Left lung (tissue), 10 donors: ENCODE results near the gene MYBPC2. TPM values are rescaled to one million over a fixed set of nuclear protein-coding genes. Genes with fewer than 3 reads are reported as not detected.

Experiments used
- ATAC-seq: fragments of 200-7000 bp; cut with Tn5 transposase; one replicate; pipeline ENCODE4 v1.9.1; 2020; ENCODE audit warnings: moderate library complexity
- DNase-seq, 4 donors: peaks; one replicate each; pipeline ENCODE4 v3.0.0-alpha.2; 2013 to 2020
- H3K27ac ChIP-seq, 2 donors: fragments of 200-600 bp; sonication (generic) in 1 of 2; one replicate each; pipeline versions ENCODE4 v1.5.0 to v1.8.0; 2020 to 2021
- H3K27me3 ChIP-seq, 2 donors: fragments of 200-600 bp; sonication (generic) in 1 of 2; one replicate each; pipeline versions ENCODE4 v1.5.0 to v1.8.0; 2020 to 2021
- H3K36me3 ChIP-seq, 2 donors: fragments of 200-600 bp; sonication (generic) in 1 of 2; one replicate each; pipeline versions ENCODE4 v1.5.0 to v1.8.0; 2020 to 2021
- H3K4me1 ChIP-seq, 2 donors: fragments of 200-600 bp; one replicate each; pipeline ENCODE4 v1.8.0; 2021
- H3K4me3 ChIP-seq, 2 donors: fragments of 200-600 bp; sonication (generic) in 1 of 2; one replicate each; pipeline versions ENCODE4 v1.5.0 to v1.8.0; 2020 to 2021; ENCODE audit warnings: mild to moderate bottlenecking in 1 of 2
- H3K9me3 ChIP-seq, 2 donors: fragments of 200-600 bp; sonication (generic) in 1 of 2; one replicate each; pipeline versions ENCODE4 v1.5.0 to v1.8.0; 2020 to 2021
- intact Hi-C, 2 donors: fragments of 100-400 bp; cut with DNase I; formaldehyde crosslinking; loops; one replicate each; pipeline versions ENCODE4 v1.11.2 to v1.14.2; 2022
- polyA plus RNA-seq, 6 donors: library from polyadenylated mRNA; unstranded; fragments of 120-200 nt; gene quantifications; one replicate each; pipeline ENCODE4 v1.2.1, GENCODE V29; 2013; ENCODE audit not compliant: insufficient read length in 6 of 6
- total RNA-seq, 2 donors: library from RNA; stranded (reverse); fragmentation: NEBNext Ultra II Directional; extraction: Animal tissue kit (Norgen Biotek cat#: 25700); gene quantifications; one replicate each; pipeline ENCODE4 v1.2.1, GENCODE V29; 2021
- TF ChIP-seq, protein P1 (sequence below), 2 donors: fragments of 200-600 bp; sonication (generic) in 1 of 2; IDR thresholded peaks; one replicate each; pipeline versions ENCODE4 v1.5.0 to v1.8.0; 2021; ENCODE audit warnings: antibody characterized with exemption in 2 of 2
- donor health status: DM: no; HTN: yes; CAD: no.
- donor health status: DM: no; HTN: no; CAD: no.

MYBPC2 gene
- total and polyA plus RNA-seq, 8 donors, result 0.06 to 0.70 (median 0.21) TPM; not detected in 2

DNA sequence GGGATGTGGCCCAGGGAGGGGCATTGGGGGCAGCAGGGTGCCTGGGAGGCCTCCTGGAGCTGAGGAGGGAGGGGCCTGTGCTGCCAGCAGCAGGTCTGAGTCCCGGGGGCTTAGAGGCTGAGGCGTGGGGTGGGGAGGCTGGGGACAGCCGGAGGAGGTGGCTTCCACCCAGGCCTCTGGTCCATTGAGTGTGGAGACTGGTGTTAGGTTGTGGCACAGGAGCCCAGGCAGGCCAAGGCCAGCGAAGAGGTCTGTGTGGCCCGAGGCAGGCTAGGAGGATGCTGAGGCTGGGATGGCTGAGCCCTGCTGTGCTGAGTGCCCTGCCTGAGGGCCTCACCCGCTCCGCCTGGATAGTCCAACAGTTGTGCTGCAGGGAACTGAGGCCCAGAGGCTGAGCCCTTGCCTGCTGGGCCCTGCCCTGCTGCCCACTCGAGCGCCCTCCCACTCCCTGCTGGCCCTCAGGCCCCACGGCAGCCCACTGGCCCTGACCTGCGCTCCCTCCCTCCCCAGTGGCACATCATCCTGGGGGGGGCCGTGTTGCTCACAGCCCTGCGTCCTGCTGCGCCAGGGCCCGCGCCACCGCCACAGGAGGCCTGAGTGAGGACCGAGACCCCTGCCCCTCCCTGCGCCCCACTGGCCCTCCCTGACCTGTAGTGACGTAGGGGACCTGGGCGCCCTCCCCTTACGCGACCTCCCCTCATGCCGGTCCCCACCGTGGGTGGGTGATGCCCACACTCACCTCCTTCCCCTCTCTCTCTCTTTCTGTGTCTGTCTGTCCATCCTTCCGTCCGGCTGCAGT, 48.9 kb downstream of the MYBPC2 start:
- H3K4me3 ChIP-seq, result no peak overlapping the region
- no peak for ATAC-seq
- no peaks in the 10 kb centered on the region for H3K9me3 ChIP-seq
- intact Hi-C loops, result no loop called here
- H3K27ac ChIP-seq, result no peak overlapping the region
- peaks cover 0 to 64% of the 10 kb centered on the region in 2 donors for H3K36me3 ChIP-seq
- peak in 1 of 4 donors; percentile 63 for DNase-seq
- peaks cover 9 to 21% of the 10 kb centered on the region in 2 donors for H3K4me1 ChIP-seq
- TF ChIP-seq, protein P1, sequence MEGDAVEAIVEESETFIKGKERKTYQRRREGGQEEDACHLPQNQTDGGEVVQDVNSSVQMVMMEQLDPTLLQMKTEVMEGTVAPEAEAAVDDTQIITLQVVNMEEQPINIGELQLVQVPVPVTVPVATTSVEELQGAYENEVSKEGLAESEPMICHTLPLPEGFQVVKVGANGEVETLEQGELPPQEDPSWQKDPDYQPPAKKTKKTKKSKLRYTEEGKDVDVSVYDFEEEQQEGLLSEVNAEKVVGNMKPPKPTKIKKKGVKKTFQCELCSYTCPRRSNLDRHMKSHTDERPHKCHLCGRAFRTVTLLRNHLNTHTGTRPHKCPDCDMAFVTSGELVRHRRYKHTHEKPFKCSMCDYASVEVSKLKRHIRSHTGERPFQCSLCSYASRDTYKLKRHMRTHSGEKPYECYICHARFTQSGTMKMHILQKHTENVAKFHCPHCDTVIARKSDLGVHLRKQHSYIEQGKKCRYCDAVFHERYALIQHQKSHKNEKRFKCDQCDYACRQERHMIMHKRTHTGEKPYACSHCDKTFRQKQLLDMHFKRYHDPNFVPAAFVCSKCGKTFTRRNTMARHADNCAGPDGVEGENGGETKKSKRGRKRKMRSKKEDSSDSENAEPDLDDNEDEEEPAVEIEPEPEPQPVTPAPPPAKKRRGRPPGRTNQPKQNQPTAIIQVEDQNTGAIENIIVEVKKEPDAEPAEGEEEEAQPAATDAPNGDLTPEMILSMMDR (IDR thresholded peaks at IDR 0.05), result no peak
- H3K27me3 ChIP-seq, result no peaks in the 10 kb centered on the region

DNA sequence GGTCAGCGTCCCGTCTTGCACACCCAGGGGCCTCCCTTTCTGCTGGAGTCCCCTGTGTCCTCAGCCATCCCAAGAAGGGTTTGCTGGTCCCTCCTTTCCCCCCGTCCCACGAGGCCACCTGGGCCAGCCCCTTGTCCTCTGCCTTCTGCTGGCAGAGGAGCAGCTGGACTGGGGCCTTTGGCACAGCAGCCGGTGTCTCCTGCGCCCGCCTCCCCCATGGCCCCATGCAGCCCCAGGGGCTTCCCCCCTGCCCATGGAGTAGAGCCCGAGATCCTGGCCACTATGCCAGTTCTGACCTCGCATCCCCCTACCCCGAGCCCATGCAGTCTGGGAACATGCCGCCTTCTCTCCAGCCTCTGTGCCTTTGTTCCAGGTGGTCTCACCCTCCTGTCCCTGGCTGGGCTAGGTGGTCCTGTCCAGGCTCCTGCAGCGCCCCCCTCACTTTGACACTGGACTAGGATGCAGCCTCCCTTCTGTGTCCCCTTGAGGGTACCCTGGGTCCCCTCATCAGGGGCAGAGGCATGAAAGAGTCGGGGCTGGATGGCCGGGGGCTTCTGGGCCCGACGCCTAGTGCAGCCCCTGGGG, 49.7 kb downstream of the MYBPC2 start:
- no peaks in the 10 kb centered on the region for H3K9me3 ChIP-seq
- peaks cover 0 to 64% of the 10 kb centered on the region in 2 donors for H3K36me3 ChIP-seq
- ATAC-seq (no peak), DNase-seq (no peak)
- H3K4me3 ChIP-seq, result no peak overlapping the region
- TF ChIP-seq, protein P1 (IDR thresholded peaks at IDR 0.05), result no peak
- peaks cover 5 to 19% of the 10 kb centered on the region in 2 donors for H3K4me1 ChIP-seq
- intact Hi-C loops, result no loop called here
- peaks cover 0 to 4% of the 10 kb centered on the region in 2 donors for H3K27me3 ChIP-seq
- no peak overlapping the region for H3K27ac ChIP-seq

DNA sequence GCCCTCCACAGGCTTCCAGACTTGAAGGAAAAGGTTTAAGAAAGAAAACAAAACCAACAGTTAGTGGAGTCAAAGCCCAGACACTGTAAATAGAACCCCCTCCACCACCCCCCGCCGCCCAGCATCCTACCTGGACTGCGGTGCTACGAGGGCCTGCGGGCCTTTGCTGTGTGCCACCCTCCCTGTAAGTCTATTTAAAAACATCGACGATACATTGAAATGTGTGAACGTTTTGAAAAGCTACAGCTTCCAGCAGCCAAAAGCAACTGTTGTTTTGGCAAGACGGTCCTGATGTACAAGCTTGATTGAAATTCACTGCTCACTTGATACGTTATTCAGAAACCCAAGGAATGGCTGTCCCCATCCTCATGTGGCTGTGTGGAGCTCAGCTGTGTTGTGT, 50.2 kb downstream of the MYBPC2 start:
- TF ChIP-seq, protein P1 (IDR thresholded peaks at IDR 0.05), result no peak
- H3K9me3 ChIP-seq, result no peaks in the 10 kb centered on the region
- H3K4me3 ChIP-seq, result no peak overlapping the region
- peaks cover 0 to 64% of the 10 kb centered on the region in 2 donors for H3K36me3 ChIP-seq
- peaks cover 0 to 9% of the 10 kb centered on the region in 2 donors for H3K27me3 ChIP-seq
- no peak for ATAC-seq
- DNase-seq, result peak in 1 of 4 donors; percentile 55
- intact Hi-C loops, result no loop called here
- no peak overlapping the region for H3K27ac ChIP-seq
- peaks cover 0 to 19% of the 10 kb centered on the region in 2 donors for H3K4me1 ChIP-seq

DNA sequence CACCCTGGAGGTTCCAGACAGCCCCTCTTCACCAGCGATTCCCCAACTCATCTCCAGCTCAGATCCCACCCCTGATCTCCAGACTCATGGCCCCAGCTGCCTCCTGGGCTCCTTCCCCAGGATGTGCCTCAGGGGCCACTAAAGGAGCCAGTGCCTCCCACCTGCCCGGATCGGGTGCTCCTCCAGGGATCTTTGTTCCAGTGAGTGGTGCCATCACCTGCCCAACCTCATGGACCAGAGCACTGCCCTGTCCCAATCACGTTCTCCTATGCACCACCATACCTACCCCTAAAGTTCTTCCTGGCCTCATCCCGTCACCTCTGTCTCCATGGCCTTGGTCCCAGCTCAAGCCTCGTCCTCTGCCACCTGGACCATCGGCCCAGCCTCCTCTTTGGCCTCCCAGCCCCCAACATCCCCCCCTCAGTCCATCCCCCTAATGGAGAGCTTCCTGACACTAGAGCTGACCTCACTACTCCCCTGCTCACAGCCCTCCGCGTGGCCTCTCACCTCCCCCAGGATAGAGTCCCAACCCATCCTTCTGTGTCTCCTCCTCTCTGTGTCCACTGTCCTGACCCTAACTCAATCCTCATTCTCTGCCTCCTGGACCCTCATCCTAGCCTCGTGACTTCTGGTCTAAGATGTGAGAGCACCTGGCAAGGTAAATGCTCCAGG, 52.7 kb downstream of the MYBPC2 start:
- TF ChIP-seq, protein P1 (IDR thresholded peaks at IDR 0.05), result no peak
- H3K36me3 ChIP-seq, result peaks cover 0 to 41% of the 10 kb centered on the region in 2 donors
- H3K4me3 ChIP-seq, result no peak overlapping the region
- H3K27me3 ChIP-seq, result peaks cover 0 to 9% of the 10 kb centered on the region in 2 donors
- H3K9me3 ChIP-seq, result no peaks in the 10 kb centered on the region
- intact Hi-C loops, result no loop called here
- DNase-seq (peak in 1 of 4 donors; percentile 20), ATAC-seq (no peak)
- H3K27ac ChIP-seq, result no peak overlapping the region
- peaks cover 0 to 16% of the 10 kb centered on the region in 2 donors for H3K4me1 ChIP-seq
